Cerebellar cortex (tissue), 1 donor: Measurements from ENCODE around the gene YOD1.
A peak's percentile ranks its signal among the peaks of the same experiment; 100 is the strongest.

Source experiments
- DNase-seq: peaks from one replicate; pipeline ENCODE4 v3.0.0-alpha.2; 2015; ENCODE audit warnings: low spot score

YOD1 gene

GRCh38 chr1:207051191-207051943, at the start of gene YOD1:
Gene YOD1 (minus strand): TSS chr1:207051208. CDS start chr1:207051030, 178 bp downstream.
- no peak for DNase-seq

- no peak for DNase-seq
Measured at GRCh38 chr1:207097871-207098324, 46.9 kb upstream of the YOD1 start.

GRCh38 chr1:207093944-207094343, 42.9 kb upstream of the YOD1 start:
- DNase-seq: no peak

- no peak for DNase-seq
Measured at GRCh38 chr1:207091200-207091908, 40.3 kb upstream of the YOD1 start.

GRCh38 chr1:207089627-207090355, 38.8 kb upstream of the YOD1 start:
- no peak for DNase-seq

- no peak for DNase-seq
Measured at GRCh38 chr1:207088701-207089626, 38.0 kb upstream of the YOD1 start, which contains the start of gene C4BPB. Gene C4BPB (plus strand): TSS chr1:207088860. CDS start chr1:207089532, 672 bp downstream.

GRCh38 chr1:207088161-207088560, 37.2 kb upstream of the YOD1 start:
- DNase-seq: no peak

- no peak for DNase-seq
Measured at GRCh38 chr1:207085887-207086286, 34.9 kb upstream of the YOD1 start.

GRCh38 chr1:207084701-207085180, 33.7 kb upstream of the YOD1 start:
- DNase-seq: peak; percentile 63

GRCh38 chr1:207084232-207084631, 33.2 kb upstream of the YOD1 start:
- no peak for DNase-seq

- no peak for DNase-seq
Measured at GRCh38 chr1:207081806-207082205, 30.8 kb upstream of the YOD1 start.

GRCh38 chr1:207081088-207081487, 30.1 kb upstream of the YOD1 start:
- DNase-seq: no peak

- DNase-seq: no peak
Measured at GRCh38 chr1:207079706-207080241, 28.8 kb upstream of the YOD1 start.

- no peak for DNase-seq
Measured at GRCh38 chr1:207078578-207079132, 27.6 kb upstream of the YOD1 start.

- DNase-seq: peak; percentile 83
Measured at GRCh38 chr1:207077470-207078377, 26.7 kb upstream of the YOD1 start.

- DNase-seq: no peak
Measured at GRCh38 chr1:207077012-207077411, 26.0 kb upstream of the YOD1 start.

GRCh38 chr1:207076181-207076955, 25.4 kb upstream of the YOD1 start:
- no peak for DNase-seq

GRCh38 chr1:207073906-207074820, 23.2 kb upstream of the YOD1 start:
- no peak for DNase-seq
